Stomach (tissue), 9 donors: ENCODE measurements around the gene PTPRT. TPM values are rescaled to one million over a fixed set of nuclear protein-coding genes. Genes with fewer than 3 reads are reported as not detected.

Experiments
- DNase-seq, 2 donors: peaks; one replicate each; pipeline versions ENCODE4 v3.0.0 to v3.0.0-alpha.2; 2013 to 2019
- H3K27ac ChIP-seq, 5 donors: fragments of 200-600 bp in 4 of 5; sonication (generic) in 4 of 5; one replicate each; pipeline ENCODE4 v1.5.1; 2013 to 2019; ENCODE audit warnings: mild to moderate bottlenecking in 1 of 5, moderate library complexity in 1 of 5
- H3K27me3 ChIP-seq, 3 donors: fragments of 200-600 bp; sonication (generic); one replicate each; pipeline ENCODE4 v1.5.1; 2017 to 2019; ENCODE audit warnings: mixed run types in 1 of 3
- H3K36me3 ChIP-seq, 4 donors: fragments of 200-600 bp; sonication (generic); 1 replicate in 3 of 4; 2 replicates in 1 of 4; pipeline ENCODE4 v1.5.1; 2016 to 2019
- H3K4me1 ChIP-seq, 4 donors: fragments of 200-600 bp; sonication (generic); one replicate each; pipeline ENCODE4 v1.5.1; 2016 to 2019
- H3K4me3 ChIP-seq, 4 donors: fragments of 200-600 bp; sonication (generic) in 3 of 4; one replicate each; pipeline ENCODE4 v1.5.1; 2016 to 2019; ENCODE audit warnings: mild to moderate bottlenecking in 1 of 4
- H3K9me3 ChIP-seq, 4 donors: fragments of 200-600 bp; sonication (generic); one replicate each; pipeline ENCODE4 v1.5.1; 2016 to 2019
- EP300 ChIP-seq: sonication (generic); formaldehyde crosslinking; IDR thresholded peaks from one replicate; pipeline ENCODE4 v1.6.1; 2017; ENCODE audit warnings: antibody characterized with exemption
- POLR2A ChIP-seq, 4 donors: fragments of 450-650 bp; IDR thresholded peaks; one replicate each; pipeline ENCODE4 v1.6.1; 2016; ENCODE audit warnings: antibody characterized with exemption in 4 of 4, control low read depth in 2 of 4, mild to moderate bottlenecking in 1 of 4, moderate library complexity in 1 of 4
- POLR2AphosphoS5 ChIP-seq, 3 donors: sonication (generic); formaldehyde crosslinking; IDR thresholded peaks; one replicate each; pipeline ENCODE4 v1.6.1; 2016; ENCODE audit warnings: antibody characterized with exemption in 3 of 3
- WGBS, 5 donors: extraction: QIAGEN DNeasy Blood & Tissue Kit in 3 of 5; methylation state at CpG; one replicate each; pipeline versions ENCODE4 v1.1.5 to v1.1.7; 2013 to 2018; 5-methylcytosine and 5-hydroxymethylcytosine counted together
- intact Hi-C: fragments of 100-400 bp; cut with DNase I; formaldehyde crosslinking; loops from one replicate; pipeline ENCODE4 v1.15.1; 2023; ENCODE audit warnings: low total_unique reads
- polyA plus RNA-seq, 3 donors: library from polyadenylated mRNA; stranded (reverse); fragments of 200-250 nt; gene quantifications; one replicate each; pipeline ENCODE4 v1.2.3, GENCODE V29; 2013
- total RNA-seq, 5 donors: library from RNA; depleted of rRNA; stranded (reverse); fragments of >200 nt; gene quantifications; one replicate each; pipeline versions ENCODE4 v1.1.0 to v1.2.3, GENCODE V29; 2014 to 2016
- TF ChIP-seq, protein P1 (sequence below), 7 experiments: fragments of 450-650 bp in 4 of 7; fragments of 200-600 bp in 3 of 7; sonication (generic) in 3 of 7; IDR thresholded peaks; one replicate each; pipeline ENCODE4 v1.5.1; 2016 to 2019; ENCODE audit warnings: antibody characterized with exemption in 7 of 7, control low read depth in 2 of 7, mild to moderate bottlenecking in 1 of 7
- donor health status: healthy with polysubstance abuse.
- donor health status: Bipolar disorder and iron deficiency.
- donor health status: healthy.

The PTPRT gene
- total and polyA plus RNA-seq, 8 donors, result 0.05 to 11.6 (median 1.7) TPM; not detected in 2

DNA sequence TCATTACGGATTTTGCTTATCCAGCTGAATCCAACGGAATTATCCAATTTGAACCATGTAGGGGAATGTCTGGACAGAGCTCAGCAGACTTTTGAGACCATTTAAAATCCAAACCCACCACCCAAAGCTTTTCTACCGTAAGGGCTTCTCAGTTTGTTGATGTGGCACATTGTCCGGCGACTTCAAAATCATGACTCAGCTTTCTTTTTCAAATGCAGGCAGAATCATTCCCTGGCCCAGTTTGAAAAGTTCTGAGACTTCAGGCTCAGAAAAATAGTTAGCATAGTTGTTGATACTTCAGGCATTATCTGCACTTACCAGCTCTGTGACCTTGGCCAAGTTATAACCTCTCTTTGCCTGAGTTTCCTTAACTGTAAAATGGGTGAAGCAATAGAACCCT is 182.2 kb downstream of the PTPRT start:
- DNase-seq, result no peak
- no peaks in the 10 kb centered on the region for H3K4me1 ChIP-seq
- H3K4me3 ChIP-seq, result no peak overlapping the region
- intact Hi-C loops, result no loop called here
- H3K27me3 ChIP-seq, result no peaks in the 10 kb centered on the region
- H3K9me3 ChIP-seq, result no peaks in the 10 kb centered on the region
- no peak for TF ChIP-seq POLR2AphosphoS5 (IDR thresholded peaks at IDR 0.05)
- TF ChIP-seq EP300, result no peak
- no peak for TF ChIP-seq POLR2A (IDR thresholded peaks at IDR 0.05)
- TF ChIP-seq, protein P1, sequence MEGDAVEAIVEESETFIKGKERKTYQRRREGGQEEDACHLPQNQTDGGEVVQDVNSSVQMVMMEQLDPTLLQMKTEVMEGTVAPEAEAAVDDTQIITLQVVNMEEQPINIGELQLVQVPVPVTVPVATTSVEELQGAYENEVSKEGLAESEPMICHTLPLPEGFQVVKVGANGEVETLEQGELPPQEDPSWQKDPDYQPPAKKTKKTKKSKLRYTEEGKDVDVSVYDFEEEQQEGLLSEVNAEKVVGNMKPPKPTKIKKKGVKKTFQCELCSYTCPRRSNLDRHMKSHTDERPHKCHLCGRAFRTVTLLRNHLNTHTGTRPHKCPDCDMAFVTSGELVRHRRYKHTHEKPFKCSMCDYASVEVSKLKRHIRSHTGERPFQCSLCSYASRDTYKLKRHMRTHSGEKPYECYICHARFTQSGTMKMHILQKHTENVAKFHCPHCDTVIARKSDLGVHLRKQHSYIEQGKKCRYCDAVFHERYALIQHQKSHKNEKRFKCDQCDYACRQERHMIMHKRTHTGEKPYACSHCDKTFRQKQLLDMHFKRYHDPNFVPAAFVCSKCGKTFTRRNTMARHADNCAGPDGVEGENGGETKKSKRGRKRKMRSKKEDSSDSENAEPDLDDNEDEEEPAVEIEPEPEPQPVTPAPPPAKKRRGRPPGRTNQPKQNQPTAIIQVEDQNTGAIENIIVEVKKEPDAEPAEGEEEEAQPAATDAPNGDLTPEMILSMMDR (IDR thresholded peaks at IDR 0.05), result no peak
- H3K27ac ChIP-seq, result no peak overlapping the region
- no peaks in the 10 kb centered on the region for H3K36me3 ChIP-seq
- 60 to 73% (median 68%) methylated on average over 5 of the region's 5 CpGs for WGBS, 5 donors

DNA sequence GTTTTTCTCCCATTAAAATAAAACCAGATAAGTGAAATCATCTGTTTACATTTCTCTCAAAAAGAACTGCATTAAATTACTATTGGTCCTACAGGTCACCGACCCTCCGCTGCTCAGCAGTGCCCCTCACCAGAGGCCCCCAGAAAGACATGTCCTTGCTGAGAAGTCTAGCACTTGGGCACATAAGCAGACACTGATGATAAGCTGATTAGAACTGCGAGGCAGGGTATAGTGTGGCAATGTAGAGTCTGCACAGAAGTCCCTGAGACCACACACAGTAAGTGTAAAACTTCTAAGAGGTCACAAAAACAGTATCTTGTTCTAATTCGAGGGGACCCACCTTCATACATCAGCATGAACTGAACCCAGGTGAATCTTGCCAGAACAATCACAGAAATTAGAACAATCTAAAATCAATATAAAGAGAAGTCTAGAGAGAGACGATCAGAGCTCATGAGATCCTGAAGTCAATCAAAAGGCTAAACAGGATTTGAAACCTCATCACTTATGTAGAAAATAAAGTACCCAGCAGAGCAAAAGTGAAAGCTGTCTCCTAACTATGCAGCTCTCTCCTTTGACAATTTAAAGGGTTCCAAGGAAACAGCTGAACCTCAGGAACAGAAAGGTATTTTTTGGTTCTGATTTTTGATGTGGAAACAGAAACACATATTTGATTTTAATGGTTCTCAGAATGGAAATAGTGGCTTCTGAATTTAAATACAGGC is 182.9 kb downstream of the PTPRT start:
- Histone ChIP-seq H3K27ac (no peak overlapping the region), H3K4me1 (no peaks in the 10 kb centered on the region), H3K4me3 (no peak overlapping the region), H3K27me3 (no peaks in the 10 kb centered on the region), H3K36me3 (no peaks in the 10 kb centered on the region), H3K9me3 (no peaks in the 10 kb centered on the region)
- WGBS, 5 donors, result 48 to 53% (median 49%) methylated on average over 5 of the region's 5 CpGs
- TF ChIP-seq, protein P1 (IDR thresholded peaks at IDR 0.05), result no peak
- TF ChIP-seq EP300 (no peak), POLR2A (IDR thresholded peaks at IDR 0.05) (no peak), POLR2AphosphoS5 (IDR thresholded peaks at IDR 0.05) (no peak)
- no peak for DNase-seq
- intact Hi-C loops, result no loop called here

DNA sequence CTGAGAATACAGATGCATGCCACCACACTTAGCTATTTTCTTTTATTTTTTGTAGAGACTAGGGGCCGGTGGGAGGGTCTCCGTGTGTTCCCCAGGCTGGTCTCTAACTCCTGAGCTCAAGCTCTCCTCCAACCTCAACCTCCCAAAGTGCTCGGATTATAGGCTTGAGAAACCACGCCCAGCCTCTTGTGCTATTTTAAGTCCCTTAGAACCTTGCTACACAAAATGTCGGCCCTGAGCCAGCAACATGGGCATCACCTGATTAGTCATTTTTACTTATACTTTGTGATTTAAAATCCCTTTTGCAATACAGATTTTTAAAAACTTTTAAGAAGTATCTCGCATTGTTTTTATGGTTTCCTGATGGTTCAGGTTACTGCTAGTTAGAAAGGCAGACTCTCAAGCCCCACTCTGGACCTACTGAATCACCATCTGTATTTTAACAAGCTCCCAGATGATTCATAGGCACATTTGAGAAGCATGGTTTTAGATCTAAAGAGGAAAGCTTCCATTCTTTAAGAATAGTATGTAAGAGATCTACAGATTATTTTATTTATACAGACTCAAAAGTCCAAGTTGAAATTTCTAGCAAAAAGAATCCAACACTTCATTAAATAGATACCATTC is 186.3 kb downstream of the PTPRT start:
- intact Hi-C loops, result no loop called here
- H3K4me3 ChIP-seq, result no peak overlapping the region
- no peaks in the 10 kb centered on the region for H3K9me3 ChIP-seq
- no peak overlapping the region for H3K27ac ChIP-seq
- TF ChIP-seq EP300 (no peak), POLR2A (IDR thresholded peaks at IDR 0.05) (no peak), POLR2AphosphoS5 (IDR thresholded peaks at IDR 0.05) (no peak)
- TF ChIP-seq, protein P1 (IDR thresholded peaks at IDR 0.05), result no peak
- H3K4me1 ChIP-seq, result no peaks in the 10 kb centered on the region
- whole genome bisulfite sequencing, 5 donors, result 84 to 89% (median 86%) methylated on average over 6 of the region's 6 CpGs
- H3K36me3 ChIP-seq, result no peaks in the 10 kb centered on the region
- no peak for DNase-seq
- no peaks in the 10 kb centered on the region for H3K27me3 ChIP-seq

DNA sequence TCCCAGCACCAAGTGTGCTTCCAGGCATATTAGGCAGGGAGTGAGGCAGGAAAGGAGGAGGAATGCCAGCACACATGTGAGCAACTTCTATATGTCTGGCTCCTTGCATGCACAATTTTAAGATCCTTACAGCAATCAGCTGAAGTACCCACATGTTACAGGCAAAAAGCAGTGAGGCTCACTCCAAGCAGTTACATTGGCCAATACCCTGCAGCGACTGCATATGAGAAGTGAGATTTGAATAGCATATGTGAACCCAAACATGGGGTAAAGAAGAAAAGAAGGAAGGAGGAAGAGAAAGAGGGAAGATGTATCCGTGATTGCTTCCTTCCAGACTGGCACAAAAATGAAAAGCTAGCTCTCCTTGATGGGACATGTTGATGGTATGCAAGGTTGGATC is 193.6 kb downstream of the PTPRT start:
- Histone ChIP-seq H3K9me3 (peaks cover 0 to 11% (median 9%) of the 10 kb centered on the region in 4 donors), H3K4me1 (no peaks in the 10 kb centered on the region), H3K27me3 (no peaks in the 10 kb centered on the region), H3K27ac (no peak overlapping the region), H3K36me3 (no peaks in the 10 kb centered on the region), H3K4me3 (no peak overlapping the region)
- 69 to 83% (median 77%) methylated on average over 2 of the region's 2 CpGs for WGBS, 5 donors
- TF ChIP-seq, protein P1 (IDR thresholded peaks at IDR 0.05), result no peak
- TF ChIP-seq EP300, result no peak
- TF ChIP-seq POLR2AphosphoS5 (IDR thresholded peaks at IDR 0.05), result no peak
- no peak for TF ChIP-seq POLR2A (IDR thresholded peaks at IDR 0.05)
- intact Hi-C loops, result no loop called here
- DNase-seq, result no peak
